H9 (cell line): Measurements from ENCODE around the gene RALGDS. TPM values are rescaled to one million over a fixed set of nuclear protein-coding genes. Genes with fewer than 3 reads are reported as not detected.
A peak's percentile ranks its signal among the peaks of the same experiment; 100 is the strongest.

Experiments used
- DNase-seq: peaks from one replicate; pipeline ENCODE4 v3.0.0-alpha.2; 2017
- H2AFZ ChIP-seq: one replicate; pipeline ENCODE4 v1.6.1; 2013; ENCODE audit warnings: mild to moderate bottlenecking, low read length, control low read depth, moderate library complexity
- H2AK5ac ChIP-seq: 2 replicates; pipeline ENCODE4 v1.6.1; 2013; ENCODE audit warnings: low read length, control low read depth, mixed read lengths; ENCODE audit not compliant: insufficient read length
- H2BK120ac ChIP-seq: one replicate; pipeline ENCODE4 v1.6.1; 2013; ENCODE audit warnings: low read depth, mild to moderate bottlenecking, low read length, control low read depth, inconsistent platforms; ENCODE audit not compliant: poor library complexity, severe bottlenecking
- H2BK12ac ChIP-seq: 2 replicates; pipeline ENCODE4 v1.6.1; 2013; ENCODE audit warnings: low read length, control low read depth, mixed read lengths, low read depth; ENCODE audit not compliant: insufficient read length
- H2BK15ac ChIP-seq: 2 replicates; pipeline ENCODE4 v1.6.1; 2013; ENCODE audit warnings: low read depth, low read length, control low read depth
- H2BK20ac ChIP-seq: one replicate; pipeline ENCODE4 v1.6.1; 2013; ENCODE audit warnings: low read depth, mild to moderate bottlenecking, low read length, control low read depth, inconsistent platforms; ENCODE audit not compliant: poor library complexity, severe bottlenecking
- H2BK5ac ChIP-seq: 2 replicates; pipeline ENCODE4 v1.6.1; 2013; ENCODE audit warnings: low read length, control low read depth, mixed read lengths; ENCODE audit not compliant: insufficient read length
- H3K14ac ChIP-seq: 2 replicates; pipeline ENCODE4 v1.6.1; 2013; ENCODE audit warnings: low read length, control low read depth; ENCODE audit not compliant: insufficient read depth
- H3K18ac ChIP-seq: 2 replicates; pipeline ENCODE4 v1.6.1; 2013; ENCODE audit warnings: low read depth, mild to moderate bottlenecking, mixed read lengths, low read length, control low read depth; ENCODE audit not compliant: insufficient read length
- H3K23ac ChIP-seq: 2 replicates; pipeline ENCODE4 v1.6.1; 2013; ENCODE audit warnings: low read length, control low read depth, mixed read lengths, low read depth; ENCODE audit not compliant: insufficient read length
- H3K23me2 ChIP-seq: 2 replicates; pipeline ENCODE4 v1.6.1; 2013; ENCODE audit warnings: low read depth, mild to moderate bottlenecking, mixed read lengths, low read length, control low read depth; ENCODE audit not compliant: insufficient read length, poor library complexity, severe bottlenecking
- H3K27ac ChIP-seq: 2 replicates; pipeline ENCODE4 v1.5.1; 2013; ENCODE audit warnings: low read length, control low read depth, mixed read lengths, low read depth; ENCODE audit not compliant: insufficient read length
- H3K27me3 ChIP-seq: 2 replicates; pipeline ENCODE4 v1.6.1; 2013; ENCODE audit warnings: low read length, control low read depth, inconsistent platforms; ENCODE audit not compliant: insufficient read depth
- H3K4ac ChIP-seq: 2 replicates; pipeline ENCODE4 v1.6.1; 2013; ENCODE audit warnings: low read depth, mild to moderate bottlenecking, control low read depth, inconsistent platforms, low read length, moderate library complexity
- H3K4me1 ChIP-seq: 2 replicates; pipeline ENCODE4 v1.6.1; 2013; ENCODE audit warnings: low read length, control low read depth, inconsistent platforms; ENCODE audit not compliant: insufficient read depth
- H3K4me2 ChIP-seq: 2 replicates; pipeline ENCODE4 v1.6.1; 2013; ENCODE audit warnings: low read length, control low read depth, mixed read lengths; ENCODE audit not compliant: insufficient read length, insufficient read depth
- H3K56ac ChIP-seq: 2 replicates; pipeline ENCODE4 v1.6.1; 2013; ENCODE audit warnings: low read depth, mild to moderate bottlenecking, mixed read lengths, low read length, control low read depth; ENCODE audit not compliant: insufficient read length
- H3K79me1 ChIP-seq: 2 replicates; pipeline ENCODE4 v1.6.1; 2013; ENCODE audit warnings: low read depth, mild to moderate bottlenecking, moderate library complexity, low read length, control low read depth, inconsistent platforms; ENCODE audit not compliant: insufficient read depth, poor library complexity, severe bottlenecking
- H3K79me2 ChIP-seq: 2 replicates; pipeline ENCODE4 v1.6.1; 2013; ENCODE audit warnings: low read length, control low read depth, inconsistent platforms; ENCODE audit not compliant: insufficient read depth
- H3K9ac ChIP-seq: 2 replicates; pipeline ENCODE4 v1.6.1; 2013; ENCODE audit warnings: low read length, control low read depth, mixed read lengths; ENCODE audit not compliant: insufficient read length; ENCODE audit errors: extremely low read depth
- H3K9me3 ChIP-seq: one replicate; pipeline ENCODE4 v1.6.1; 2013; ENCODE audit warnings: low read depth, low read length, inconsistent platforms; ENCODE audit not compliant: control insufficient read depth
- H3T11ph ChIP-seq: one replicate; pipeline ENCODE4 v1.6.1; 2013; ENCODE audit warnings: mild to moderate bottlenecking, low read length, control low read depth, inconsistent platforms
- H4K20me1 ChIP-seq: one replicate; pipeline ENCODE4 v1.6.1; 2013; ENCODE audit not compliant: control insufficient read depth, insufficient read length, insufficient read depth
- H4K5ac ChIP-seq: 2 replicates; pipeline ENCODE4 v1.6.1; 2013; ENCODE audit warnings: low read depth, mild to moderate bottlenecking, mixed read lengths, low read length, control low read depth; ENCODE audit not compliant: insufficient read length
- H4K8ac ChIP-seq: replicated peaks from 2 replicates; pipeline ENCODE4 v1.6.1; 2013; ENCODE audit warnings: low read length, control low read depth, mixed read lengths, low read depth; ENCODE audit not compliant: insufficient read length
- H4K91ac ChIP-seq: 2 replicates; pipeline ENCODE4 v1.6.1; 2013; ENCODE audit warnings: low read depth, mild to moderate bottlenecking, moderate library complexity, mixed read lengths, low read length, control low read depth; ENCODE audit not compliant: insufficient read length
- H3K27ac Mint-ChIP-seq, 3 experiments: 2 replicates in 2 of 3; 3 replicates in 1 of 3; pipeline ENCODE4 v1.8.0; 2020 to 2021; ENCODE audit warnings: mixed read lengths in 3 of 3, mild to moderate bottlenecking in 1 of 3, moderate library complexity in 1 of 3
- H3K27me3 Mint-ChIP-seq: 2 replicates; pipeline ENCODE4 v1.8.0; 2021; ENCODE audit warnings: low read depth, mild to moderate bottlenecking, moderate library complexity, mixed read lengths
- H3K36me3 Mint-ChIP-seq, 3 experiments: 2 replicates in 2 of 3; 3 replicates in 1 of 3; pipeline ENCODE4 v1.8.0; 2020 to 2021; ENCODE audit warnings: low read depth in 3 of 3, mixed read lengths in 3 of 3; ENCODE audit not compliant: insufficient read depth in 1 of 3
- H3K4me1 Mint-ChIP-seq, 2 experiments: 2 replicates each; pipeline ENCODE4 v1.8.0; 2020; ENCODE audit warnings: mixed read lengths in 2 of 2
- H3K4me3 Mint-ChIP-seq, 2 experiments: 2 replicates in 1 of 2; 3 replicates in 1 of 2; pipeline ENCODE4 v1.8.0; 2020 to 2021; ENCODE audit warnings: mild to moderate bottlenecking in 2 of 2, mixed read lengths in 2 of 2, moderate library complexity in 1 of 2
- H3K9me3 Mint-ChIP-seq, 2 experiments: 2 replicates in 1 of 2; 3 replicates in 1 of 2; pipeline ENCODE4 v1.8.0; 2020; ENCODE audit warnings: mild to moderate bottlenecking in 2 of 2, mixed read lengths in 2 of 2, moderate library complexity in 1 of 2
- CTCF ChIP-seq: fragments of 200-600 bp; sonication (generic); conservative IDR thresholded peaks from 3 replicates; pipeline ENCODE4 v1.8.0; 2021; ENCODE audit warnings: antibody characterized with exemption, mild to moderate bottlenecking
- WGBS: extraction: QIAGEN DNeasy Blood & Tissue Kit; methylation state at CpG from one replicate; pipeline ENCODE4 v1.1.7; 2013; ENCODE audit warnings: missing lambda C conversion rate, low lambda C conversion rate, mixed read lengths; ENCODE audit not compliant: insufficient read length; ENCODE audit errors: extremely low coverage; 5-methylcytosine and 5-hydroxymethylcytosine counted together
- total RNA-seq: library from RNA; stranded (reverse); gene quantifications from 2 replicates; pipeline ENCODE4 v1.2.1, GENCODE V29; 2021

RALGDS gene
- total RNA-seq, 1 experiment from 2014 or later = 21.3 TPM

- Histone ChIP-seq H3K4ac (no peak overlapping the region), H3K4me2 (no peak overlapping the region), H2BK12ac (no peak overlapping the region), H3K9me3 (no peaks in the 10 kb centered on the region), H3K9ac (no peak overlapping the region), H3T11ph (no peak overlapping the region), H2BK15ac (no peak overlapping the region), H3K79me2 (no peaks in the 10 kb centered on the region), H3K79me1 (no peaks in the 10 kb centered on the region), H3K14ac (no peak overlapping the region), H4K20me1 (peaks cover 8% of the 10 kb centered on the region), H4K5ac (no peak overlapping the region), H2AK5ac (no peak overlapping the region), H3K27ac (no peak overlapping the region), H3K23me2 (peaks cover 9% of the 10 kb centered on the region), H3K18ac (no peak overlapping the region), H3K4me1 (peaks cover 3% of the 10 kb centered on the region; the same call in 1 of the 2 replicates), H2BK120ac (no peak overlapping the region), H3K27me3 (peaks cover 8% of the 10 kb centered on the region; the same call in 1 of the 2 replicates), H3K23ac (no peak overlapping the region), H3K56ac (no peak overlapping the region), H4K91ac (no peak overlapping the region), H2BK5ac (no peak overlapping the region), H4K8ac (no peak overlapping the region), H2AFZ (no peak overlapping the region), H2BK20ac (no peak overlapping the region)
- no peaks in the 10 kb centered on the region; a peak in 1 of 7 replicates for H3K36me3 Mint-ChIP-seq
- H3K9me3 Mint-ChIP-seq = no peaks in the 10 kb centered on the region
- H3K4me1 Mint-ChIP-seq = peaks cover 11 to 31% of the 10 kb centered on the region in 2 experiments
- H3K27ac Mint-ChIP-seq = peak overlapping the region in 1 of 3 experiments; percentile 80; a peak in 1 of 7 replicates
- no peak overlapping the region for H3K4me3 Mint-ChIP-seq
- H3K27me3 Mint-ChIP-seq = peaks cover 40% of the 10 kb centered on the region
- no peak for DNase-seq
- no CpG with 5 or more reads among the region's 18 CpGs for WGBS
- TF ChIP-seq CTCF = no peak
Observed at GRCh38 chr9:133117271-133118178, 3.5 kb downstream of the RALGDS start.
